GM21737 (cell line): ENCODE measurements around the gene VSTM4.

ENCODE experiments used
- ATAC-seq: cut with Tn5 transposase; IDR thresholded peaks from one replicate; pipeline ENCODE4 v1.9.1; 2021; ENCODE audit warnings: mild to moderate bottlenecking, moderate library complexity; ENCODE audit not compliant: unreplicated experiment

VSTM4 gene

GRCh38 chr10:48978318-48978717 is 137.0 kb downstream of the VSTM4 start:
- ATAC-seq, result no peak

- no peak for ATAC-seq
These were observed 139.1 kb downstream of the VSTM4 start for GRCh38 chr10:48976196-48976595.

- no peak for ATAC-seq
These were observed 140.7 kb downstream of the VSTM4 start for GRCh38 chr10:48974510-48975156.

GRCh38 chr10:48973065-48973464 is 142.3 kb downstream of the VSTM4 start:
- ATAC-seq, result no peak

DNA sequence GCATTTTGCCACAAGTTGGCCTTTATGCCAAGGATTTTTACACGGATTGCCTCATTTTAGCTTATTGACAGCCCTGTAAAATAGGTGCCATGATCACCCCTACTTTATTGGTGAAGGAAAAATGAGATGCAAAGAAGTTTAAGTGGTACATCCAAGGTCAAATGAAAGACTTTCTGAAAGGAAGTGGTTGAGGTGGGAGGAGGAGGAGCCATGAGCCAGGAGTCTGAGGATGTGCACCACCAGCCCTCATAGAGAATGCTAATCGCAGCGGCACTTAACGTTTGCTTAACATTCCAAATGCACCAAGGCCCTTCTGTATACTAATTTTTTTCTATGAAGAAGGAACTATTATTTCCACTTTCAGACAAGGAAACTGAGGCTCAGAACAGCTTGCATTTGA is 144.7 kb downstream of the VSTM4 start:
- ATAC-seq, result no peak

DNA sequence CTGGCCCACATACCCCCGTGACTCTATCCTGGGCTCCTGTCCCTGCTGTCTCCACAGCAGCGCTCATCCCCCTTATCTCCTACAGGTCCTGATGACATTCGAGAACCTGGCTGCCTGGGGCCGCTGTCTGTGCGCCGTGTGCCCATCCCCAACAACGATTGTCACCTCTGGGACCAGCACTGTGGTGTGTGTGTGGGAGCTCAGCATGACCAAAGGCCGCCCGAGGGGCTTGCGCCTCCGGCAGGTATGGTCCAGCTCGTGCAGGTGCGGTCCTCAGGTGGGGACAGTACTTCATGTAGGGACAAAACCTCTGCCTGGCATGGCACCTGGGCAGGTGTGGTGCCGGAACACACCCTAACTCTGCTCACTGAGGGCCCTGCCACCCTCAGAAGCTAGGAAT is 145.3 kb downstream of the VSTM4 start:
- ATAC-seq, result no peak

- no peak for ATAC-seq
These were observed 147.3 kb downstream of the VSTM4 start for GRCh38 chr10:48968036-48968435.

DNA sequence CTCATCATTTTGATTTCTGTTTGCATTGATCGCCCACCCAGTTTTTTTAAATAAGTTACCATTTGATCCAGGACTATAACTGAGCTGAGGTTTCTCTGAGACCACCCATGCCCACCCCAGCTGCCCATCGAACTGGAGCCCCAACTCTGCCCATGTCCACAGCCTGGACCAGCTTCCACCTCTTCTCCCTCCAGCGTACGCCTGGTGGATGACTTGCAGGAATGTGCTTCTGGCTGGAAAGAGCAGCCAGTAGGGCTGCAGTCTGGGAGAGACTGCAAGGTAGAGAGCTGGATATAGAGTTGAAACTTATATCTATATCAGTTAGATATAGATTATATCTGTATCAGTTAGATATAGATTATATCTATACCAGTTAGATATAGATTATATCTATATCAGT is 149.9 kb downstream of the VSTM4 start:
- ATAC-seq, result no peak
